ENCODE data around the gene MAGI1.

MAGI1 gene

DNA sequence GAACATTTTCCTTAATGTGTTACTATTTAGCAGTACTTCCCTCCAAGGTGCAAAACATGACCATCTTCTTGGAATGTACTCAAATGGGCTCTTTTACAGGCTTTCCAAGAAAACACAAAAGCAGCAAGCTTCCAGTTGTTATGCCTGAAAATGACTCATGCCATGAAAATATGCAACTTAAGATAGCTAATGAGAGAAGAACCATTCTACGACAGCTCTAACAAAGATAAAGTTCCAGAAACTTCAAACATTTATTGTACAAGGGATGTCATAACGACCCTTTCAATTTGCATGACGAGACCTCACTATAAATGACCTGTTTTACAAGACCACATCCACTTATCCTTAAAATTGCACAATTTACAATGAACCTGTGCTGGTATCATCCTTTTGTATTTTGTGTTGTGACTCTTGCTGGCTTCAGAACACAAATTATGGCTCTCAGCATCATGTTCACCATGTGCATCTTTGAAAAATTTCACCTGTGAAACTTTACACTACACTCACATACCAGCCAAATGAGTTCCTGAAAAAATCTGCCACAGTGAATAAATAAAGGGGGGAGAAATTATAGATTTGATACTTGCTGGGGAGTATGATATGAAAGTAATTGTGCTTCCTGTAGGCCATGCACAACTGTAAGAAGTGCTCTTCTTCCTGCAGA is 433.7 kb downstream of the MAGI1 start:
- no peak for DNase-seq

DNA sequence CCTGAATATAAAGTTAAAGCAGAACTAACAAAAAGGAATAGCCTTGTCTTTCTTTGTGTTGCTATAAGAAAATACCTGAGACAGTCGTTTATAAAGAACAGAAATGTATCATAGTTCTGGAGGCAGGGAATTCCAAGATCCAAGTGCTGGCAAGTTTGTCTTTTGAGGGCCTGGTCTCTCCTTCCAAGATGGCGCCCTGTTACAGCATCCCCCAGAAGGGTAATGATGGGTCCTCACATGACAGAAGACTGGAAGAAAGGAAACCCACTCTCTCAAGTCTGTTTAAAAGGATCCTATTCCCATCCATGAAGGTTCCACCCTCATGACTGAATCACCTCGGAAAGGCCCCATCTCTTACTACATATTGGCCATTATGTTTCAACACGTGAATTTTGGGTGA is 435.1 kb downstream of the MAGI1 start:
- no peak for DNase-seq

DNA sequence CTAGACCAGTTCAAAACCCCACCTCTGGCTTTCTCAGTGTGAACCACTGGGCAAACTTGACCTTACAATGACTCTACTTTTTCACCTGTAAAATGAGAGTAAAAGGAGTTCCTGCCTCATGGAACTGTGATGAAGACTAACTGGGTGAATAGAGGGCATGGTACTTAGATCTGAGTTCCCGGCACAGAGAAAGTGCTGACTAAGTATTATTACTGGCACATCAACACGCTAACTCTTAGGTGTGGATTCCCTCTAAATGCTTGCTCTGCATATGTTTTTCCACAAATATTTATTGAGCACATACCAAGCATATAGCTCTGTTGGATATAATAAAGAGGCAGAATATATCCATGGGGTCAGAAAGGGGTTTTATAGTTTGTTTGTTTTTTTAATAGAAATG is 437.8 kb downstream of the MAGI1 start:
- DNase-seq: no peak

DNA sequence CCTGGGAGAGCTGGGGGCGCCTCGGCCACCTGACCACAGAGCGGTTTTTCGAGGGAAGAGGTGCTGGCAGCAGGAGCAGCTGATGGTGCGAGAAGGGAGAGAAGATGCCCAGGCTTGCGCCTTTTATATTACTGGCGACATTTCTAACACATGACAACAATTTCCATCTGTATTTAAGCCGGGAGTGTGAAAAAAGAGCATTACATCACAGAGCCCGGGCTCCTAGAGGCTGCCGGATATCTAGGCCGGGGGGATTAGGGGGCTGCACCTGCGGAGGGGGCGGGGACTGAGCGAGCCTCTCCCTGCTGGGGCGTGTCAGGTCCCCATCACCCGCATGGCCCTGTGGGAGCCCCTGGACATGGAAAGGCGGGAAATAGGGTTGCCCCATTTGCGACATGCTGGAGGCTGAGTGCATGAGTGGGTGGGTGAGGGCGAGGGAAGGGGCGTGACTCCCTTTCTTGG is 440.7 kb downstream of the MAGI1 start:
- peak; percentile 37 for DNase-seq

DNA sequence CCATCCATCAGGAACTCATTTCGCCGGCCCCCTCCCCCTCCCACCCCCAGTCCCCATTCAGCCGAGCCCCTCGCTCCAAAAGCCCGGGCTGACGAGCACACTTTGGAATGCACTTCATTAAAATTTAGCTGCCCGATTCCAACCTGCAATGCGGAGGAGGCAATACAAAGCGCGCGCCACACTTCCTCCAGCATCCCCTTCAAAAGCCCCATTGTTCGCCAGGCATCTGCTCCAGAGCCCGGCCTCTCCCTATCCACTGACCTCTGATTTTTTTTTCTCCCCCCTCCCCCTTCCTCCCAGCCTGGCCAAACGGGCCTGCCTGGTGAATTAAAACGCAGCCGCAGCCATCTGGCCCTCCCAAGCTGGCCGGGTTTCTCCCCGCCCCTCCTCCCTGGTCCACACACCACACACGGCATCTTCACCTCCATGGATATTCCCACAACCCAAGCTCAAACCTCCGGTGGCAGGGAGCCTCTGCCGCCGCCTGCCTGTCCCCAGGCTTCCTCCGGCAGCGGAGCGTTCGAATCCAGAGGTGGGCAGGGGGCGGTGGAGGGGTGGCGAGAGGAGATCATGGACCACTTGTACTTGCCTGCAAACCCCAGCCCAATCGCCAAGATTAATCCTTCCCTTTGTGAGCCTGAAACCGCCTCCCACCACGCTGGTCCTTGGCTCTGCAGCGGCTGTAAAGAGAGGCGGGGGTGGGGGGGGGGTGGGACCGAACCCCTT is 441.3 kb downstream of the MAGI1 start:
- DNase-seq: peak; percentile 65

DNA sequence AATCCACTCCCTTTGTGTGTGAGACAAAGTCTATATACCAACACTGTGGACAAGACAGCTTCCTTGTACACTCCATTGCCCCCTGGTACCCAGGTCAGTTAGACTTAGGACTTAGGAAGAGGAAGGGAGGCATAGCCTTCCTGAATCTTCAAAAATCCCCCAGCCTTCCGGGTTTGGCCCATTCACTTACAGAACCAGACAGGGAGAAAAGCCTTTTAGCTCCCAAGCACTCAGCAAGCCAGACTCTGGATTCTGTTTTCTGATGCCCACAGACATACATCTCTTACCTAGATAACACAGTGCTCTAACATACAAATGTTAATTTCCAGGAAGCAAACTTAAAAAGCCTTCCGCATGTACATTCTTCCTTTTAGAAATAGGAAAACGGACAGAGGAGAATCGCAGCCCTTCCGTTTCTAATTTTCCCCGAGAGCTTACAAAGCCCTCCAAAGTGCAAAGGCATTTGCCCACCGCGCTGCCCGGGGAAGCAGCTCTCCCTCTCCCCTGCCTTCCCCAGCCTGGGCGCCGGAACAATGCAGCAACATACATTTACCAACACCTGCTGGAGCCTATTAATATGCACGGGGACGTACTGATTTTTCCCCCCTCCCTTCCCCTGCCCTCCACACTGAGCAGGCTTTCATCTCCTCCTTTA is 442.0 kb downstream of the MAGI1 start:
- peak; percentile 31 for DNase-seq

DNA sequence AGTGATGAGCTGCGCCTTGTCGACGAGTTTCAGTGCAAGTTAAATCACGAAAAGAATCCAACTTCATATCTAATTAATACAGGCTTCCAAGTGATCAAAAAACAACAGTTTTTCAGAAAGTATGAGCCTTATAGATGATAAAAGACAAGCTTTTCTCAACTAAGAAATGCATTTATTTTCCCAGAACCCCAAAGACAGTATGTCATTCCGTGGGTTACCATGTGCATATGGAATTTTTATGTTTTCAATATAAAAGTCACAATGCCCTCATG is 442.8 kb downstream of the MAGI1 start:
- DNase-seq: no peak

DNA sequence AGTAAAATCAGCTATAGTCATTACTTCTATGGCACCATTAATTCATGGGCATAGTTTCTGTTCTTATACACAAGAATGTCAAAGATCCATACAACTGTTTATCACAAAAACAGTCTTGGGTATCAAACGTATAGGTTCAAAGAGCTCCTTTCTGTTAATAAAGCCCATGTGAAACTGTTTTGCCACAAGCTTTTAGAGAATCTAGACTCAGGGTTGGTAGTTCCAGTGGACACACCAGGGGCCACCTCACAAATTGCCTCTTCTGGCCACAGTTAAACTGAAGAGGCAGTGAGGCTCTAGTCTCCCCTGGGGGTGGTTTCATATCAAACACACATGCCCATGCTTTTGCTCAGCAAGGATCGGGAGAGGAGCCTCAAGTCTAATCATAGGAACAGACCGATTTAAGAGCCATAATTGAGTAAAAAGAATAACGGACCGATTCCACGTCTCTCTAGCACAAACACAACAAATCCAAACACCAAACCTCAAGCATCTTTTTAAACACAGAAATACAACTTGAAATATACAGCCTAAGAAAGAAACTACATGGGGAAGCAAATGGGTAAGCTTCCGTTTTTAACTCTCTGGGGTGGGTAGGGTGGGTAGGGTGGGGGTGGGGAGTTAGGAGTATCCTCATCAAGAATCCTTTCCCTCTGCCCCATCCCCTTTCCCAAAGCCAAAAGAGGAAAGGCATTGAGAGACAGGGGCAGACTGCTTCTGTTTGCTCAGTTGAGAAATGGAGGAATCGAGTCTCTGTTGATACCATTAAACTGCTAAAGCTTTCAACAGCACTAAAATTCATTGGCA is 443.3 kb downstream of the MAGI1 start:
- no peak for DNase-seq

DNA sequence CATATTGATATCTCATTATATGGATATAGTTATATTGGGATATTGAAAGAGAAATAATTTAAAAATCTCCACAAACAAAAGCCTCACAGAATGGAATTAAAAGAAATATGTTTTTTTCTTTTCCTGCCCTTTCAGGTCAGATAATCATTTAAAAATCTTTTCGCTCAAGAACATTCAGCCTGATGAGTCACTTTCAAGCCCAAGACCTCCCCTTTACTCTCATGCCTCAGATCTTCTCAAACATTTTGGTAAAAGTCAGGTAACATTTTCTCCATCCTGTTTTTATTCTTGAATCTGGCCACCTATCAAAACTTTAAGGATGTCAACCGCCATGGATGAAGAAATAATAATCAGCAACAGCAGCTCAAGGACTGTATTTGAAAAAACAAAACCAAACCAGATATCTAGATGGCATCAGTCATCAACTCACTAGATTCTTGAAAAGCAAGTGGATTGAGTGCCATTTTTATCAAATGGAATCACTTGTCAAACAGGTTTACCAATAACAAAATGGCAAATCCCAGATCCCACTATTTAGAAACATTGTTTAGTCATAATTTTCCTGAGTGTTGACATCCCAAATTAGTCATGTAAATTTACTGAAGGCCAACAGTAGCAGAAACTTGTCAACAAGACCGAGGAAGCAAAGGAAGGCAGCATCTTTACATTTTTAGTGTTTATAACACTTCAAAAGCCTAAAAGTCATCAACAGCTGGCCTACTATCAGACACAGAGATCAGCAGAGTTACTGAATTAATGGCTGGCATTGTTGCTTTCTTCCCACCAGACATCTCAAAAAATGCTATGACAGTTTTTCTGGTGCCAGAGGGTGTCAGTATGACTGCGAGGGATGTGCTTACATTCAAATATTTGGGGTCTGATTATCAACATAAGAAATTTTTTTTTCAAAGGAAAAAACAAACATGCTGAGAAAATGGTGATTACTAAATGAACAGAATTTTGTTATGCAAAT is 444.7 kb downstream of the MAGI1 start:
- no peak for DNase-seq

DNA sequence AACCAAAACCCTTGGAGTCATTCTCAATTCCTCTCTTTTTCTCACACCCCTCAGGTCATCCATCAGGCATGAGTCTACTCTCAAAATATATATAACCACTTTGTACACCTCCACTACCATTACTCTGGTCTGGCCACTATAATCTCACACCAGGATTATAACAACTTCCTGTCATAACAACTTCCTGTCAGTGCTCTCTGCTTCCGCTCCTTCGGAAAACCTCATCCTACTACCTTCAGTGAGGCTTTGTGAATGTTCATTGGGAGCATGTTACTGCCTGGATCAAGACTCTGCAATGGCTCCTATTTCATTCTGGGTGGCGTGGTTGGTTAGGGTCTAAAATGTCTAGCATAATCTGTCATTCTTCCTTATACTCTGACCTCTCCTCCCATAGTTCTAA is 447.4 kb downstream of the MAGI1 start:
- DNase-seq: no peak

DNA sequence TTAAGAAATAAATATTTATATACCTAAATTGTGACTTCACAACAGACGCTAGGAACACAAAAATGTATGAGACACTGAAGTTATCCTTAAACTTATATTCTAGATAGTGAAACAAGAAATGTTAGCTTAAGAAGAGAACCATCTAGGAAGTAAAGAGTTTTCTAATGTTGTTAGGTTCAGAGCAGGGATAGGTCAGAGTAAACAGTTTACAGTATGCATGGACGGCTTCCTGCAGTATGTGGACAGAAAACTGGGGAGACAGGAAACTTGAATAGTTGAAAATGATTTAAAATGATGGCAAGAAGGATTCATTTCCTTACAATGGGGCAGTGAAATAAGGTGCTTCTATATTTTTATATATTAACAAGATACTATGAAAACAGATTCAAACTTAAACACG is 449.8 kb downstream of the MAGI1 start:
- DNase-seq: no peak

DNA sequence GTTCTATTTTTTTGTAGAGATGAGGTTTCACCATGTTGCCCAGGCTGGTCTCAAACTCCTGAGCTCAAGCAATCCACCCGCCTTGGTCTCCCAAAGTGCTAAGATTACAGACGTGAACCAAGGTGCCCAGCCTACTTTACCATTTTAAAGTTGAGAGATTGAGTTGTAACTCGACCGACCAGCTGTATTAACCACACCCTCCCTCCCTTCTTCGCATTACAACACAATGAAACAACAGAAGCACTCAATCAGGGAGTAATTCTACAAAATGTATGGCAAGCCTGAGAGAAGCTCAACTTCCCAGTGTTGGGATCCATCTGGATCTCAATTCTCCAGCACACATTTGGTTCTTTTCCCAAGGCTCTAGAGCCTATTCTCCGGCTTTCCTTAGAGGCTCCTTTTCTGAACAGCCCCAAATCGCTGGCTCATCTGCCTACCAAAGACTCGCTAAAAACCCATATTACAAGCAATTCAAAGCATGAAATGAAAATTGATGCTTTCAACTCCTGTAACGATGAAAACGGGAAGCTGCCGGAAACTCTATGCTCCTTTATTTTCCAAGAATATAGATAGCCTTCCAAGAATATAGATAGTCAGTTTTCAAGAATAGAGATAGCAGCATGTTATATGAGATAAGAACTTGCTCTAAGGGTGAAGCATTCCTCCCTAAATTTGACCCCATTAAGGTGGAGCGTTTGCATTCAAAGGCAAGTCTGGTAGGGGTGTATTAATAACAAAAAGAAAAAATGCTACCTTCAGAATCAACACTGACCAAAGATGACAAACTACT is 450.9 kb downstream of the MAGI1 start:
- DNase-seq: no peak

DNA sequence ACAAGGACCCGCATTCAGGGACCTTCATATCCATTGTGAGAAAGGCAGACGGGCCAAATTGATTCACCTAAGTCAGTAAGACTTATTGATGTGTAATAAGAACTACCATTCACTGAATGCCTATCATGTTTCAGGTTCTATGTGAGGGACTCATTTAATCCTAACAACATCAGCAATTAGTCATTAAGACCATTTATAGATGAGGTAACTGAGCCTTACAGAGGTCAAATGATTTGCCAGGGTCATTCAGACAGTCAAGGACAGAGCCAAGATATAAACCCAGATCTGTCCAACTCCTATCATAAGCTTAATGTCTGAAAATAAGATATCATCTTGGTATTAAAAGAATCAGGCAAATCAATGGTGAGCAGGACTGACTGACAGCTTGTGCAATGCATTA is 453.8 kb downstream of the MAGI1 start:
- DNase-seq: no peak

DNA sequence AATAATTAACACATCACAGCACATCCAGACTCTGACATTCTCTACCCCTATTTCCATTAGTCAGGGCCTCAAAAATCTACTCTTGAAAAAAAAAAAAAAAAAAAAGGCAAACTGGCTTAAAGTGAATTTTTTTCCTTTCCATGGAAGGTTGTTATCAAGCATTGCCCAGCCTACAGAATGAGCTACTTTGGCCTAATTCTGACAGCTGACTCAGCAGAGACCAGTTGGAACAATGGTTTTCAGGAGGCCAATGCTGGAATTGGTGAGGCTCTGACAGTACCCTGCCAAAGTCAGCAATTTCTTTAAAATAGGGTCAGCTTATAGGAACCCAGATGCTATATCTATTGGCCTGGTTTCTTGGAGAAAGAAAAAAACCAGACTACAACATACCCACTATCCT is 454.7 kb downstream of the MAGI1 start:
- DNase-seq: no peak

DNA sequence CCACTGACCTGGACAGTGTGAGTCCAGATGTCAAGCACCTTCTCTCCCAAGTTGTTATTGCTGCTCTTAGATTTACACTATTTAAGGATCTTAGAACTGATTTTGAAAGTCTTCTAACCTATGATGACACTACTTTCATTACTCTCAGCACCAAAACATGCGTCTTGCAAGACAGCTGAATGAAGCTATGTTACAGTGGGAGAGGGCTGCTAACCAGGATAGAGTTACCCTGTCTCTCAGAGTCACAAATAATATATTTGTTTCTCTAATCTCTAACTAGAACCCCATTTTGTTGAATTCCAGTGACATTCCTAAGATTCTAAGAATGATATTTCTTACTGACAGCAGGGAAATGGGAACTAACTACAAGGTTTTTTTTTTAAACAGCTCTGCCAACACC is 455.5 kb downstream of the MAGI1 start:
- DNase-seq: no peak

DNA sequence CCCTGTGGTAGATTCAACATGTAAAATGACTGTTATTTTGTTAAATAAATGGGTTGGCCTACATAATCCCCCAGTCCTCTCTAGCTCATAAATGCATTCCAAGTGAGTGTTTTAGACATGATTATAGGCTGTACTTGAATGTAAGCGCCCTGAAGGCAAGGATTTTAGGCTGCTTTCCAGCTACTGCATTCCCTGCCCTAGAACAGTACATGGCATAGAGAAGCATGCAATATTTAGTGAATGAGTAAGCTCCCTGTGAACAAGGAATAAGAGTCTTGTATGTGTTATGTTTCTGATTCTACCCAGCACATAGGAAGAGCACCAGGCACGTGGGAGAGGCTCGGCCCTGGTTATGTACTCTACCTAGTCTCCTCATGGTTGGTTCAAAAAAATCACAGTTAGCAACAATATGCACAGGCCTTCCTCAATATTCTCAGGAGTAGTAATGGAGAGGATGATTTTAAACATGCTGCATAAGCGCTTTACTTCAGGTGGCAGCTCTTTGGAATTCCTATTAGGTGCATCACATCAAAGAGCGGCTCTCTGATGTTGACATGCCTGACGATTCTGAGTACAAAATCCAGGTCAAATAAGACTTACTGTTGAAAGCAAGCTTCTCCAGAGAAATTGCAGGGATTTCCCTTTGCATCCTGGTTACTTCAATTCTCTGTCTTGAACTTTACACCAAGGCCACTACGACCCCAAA is 456.6 kb downstream of the MAGI1 start:
- DNase-seq: no peak

DNA sequence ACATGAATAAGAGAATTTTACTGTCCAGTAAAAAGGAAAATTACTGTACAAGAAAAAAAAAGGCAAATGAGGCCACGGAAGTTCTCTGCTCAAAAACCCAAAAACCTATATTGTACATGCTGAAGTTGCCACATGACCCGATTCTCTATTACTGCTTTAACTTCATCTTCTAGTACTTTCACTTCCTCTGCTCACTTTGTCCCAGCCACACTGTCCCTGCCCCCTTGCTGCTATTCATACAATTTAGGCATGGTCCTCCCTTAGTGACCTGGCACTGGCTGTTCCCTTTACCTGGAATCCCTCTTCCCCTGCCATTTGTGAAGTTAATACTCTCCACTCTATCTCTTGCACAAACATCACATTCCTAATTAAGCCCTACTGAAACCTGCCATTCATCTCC is 457.4 kb downstream of the MAGI1 start:
- DNase-seq: no peak

DNA sequence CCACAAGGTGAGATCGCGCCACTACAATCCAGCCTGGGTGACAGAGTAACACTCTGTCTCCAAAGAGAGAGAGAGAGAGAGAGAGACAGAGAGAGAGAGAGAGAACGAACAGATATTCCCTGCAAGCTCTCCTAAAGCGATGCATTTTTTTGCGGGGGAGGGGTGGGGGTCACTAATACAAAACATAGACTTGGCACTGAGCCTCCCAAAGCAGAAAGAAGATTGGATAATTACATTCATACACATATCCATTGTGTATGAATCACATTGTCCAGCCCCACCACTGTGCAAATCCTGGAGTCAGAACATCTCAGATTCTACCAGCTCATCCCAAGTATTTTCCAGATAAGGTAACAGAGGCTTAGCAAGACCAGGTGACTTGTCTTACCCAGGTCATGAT is 459.9 kb downstream of the MAGI1 start:
- no peak for DNase-seq

DNA sequence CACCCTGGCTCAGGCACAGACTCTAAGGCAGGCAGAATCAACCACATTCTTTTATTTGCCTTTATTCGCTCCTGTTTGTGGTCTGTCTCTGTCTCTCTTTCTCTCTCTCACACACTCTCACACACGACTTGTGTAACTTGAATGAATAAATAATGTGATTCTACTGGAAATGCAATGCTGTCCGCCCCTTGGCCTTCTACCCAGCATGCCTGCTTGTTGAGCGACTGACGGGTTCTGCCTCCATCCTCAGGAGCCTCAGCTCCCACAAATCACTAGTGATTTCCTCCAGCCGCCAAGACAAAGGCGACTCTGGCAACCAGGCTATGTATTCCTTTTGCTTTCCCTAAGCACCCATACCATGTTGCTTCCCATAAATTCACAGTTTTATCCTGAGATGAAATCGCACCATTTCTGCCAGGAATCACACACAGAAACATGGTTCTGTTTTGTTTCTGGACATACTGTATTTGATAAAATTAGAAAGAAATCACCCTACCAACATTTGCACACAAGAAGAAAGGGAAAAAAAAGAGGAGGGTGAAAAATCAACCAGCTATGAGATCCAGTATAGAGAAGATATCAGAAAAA is 460.8 kb downstream of the MAGI1 start:
- no peak for DNase-seq

DNA sequence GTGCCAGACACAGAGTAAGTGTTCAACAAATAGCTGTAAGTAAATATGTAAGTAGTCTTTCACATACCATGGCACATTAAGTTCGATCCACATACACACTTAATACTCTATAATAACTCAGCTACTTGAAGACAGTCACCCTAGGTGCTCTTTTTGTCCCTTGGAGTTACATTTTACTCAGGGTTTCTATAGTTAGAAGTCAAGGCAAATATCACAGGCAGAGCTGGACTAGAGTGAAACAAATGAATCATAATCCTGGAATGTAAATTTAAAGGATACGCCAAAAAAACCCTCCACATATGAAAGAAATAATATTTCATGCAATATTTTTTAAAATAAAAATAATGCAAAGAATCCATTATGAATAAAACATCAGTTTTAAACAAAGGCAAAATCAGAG is 461.8 kb downstream of the MAGI1 start:
- DNase-seq: no peak

DNA sequence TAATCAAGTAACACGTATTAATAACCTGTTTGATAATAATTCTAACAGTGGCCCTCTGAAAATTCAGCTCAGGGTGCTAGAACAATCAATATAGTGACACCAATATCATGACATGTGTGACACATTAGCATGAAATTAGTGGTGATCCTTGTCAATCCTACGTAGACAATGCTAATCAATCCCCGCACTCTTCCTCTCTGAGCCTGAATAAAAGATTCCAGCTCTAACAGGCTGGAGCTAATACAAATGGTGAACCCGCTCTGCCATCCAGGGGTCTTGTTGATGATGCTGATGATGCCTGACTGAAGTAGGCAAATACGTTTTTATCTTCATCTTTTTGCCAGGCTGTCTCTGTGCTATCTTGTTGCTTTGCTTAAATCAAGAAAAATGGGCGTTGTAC is 462.5 kb downstream of the MAGI1 start:
- DNase-seq: no peak

Measured in left hindlimb (tissue), 1 donor.